HUES48 (cell line): ENCODE measurements around the gene MROH2A.

Source experiments
- H3K27ac ChIP-seq: one replicate; pipeline ENCODE4 v1.7.0; 2013; ENCODE audit warnings: low read depth, low read length, inconsistent platforms
- H3K27me3 ChIP-seq: 2 replicates; pipeline ENCODE4 v1.6.1; 2013; ENCODE audit warnings: mild to moderate bottlenecking, low read length; ENCODE audit not compliant: control insufficient read depth, insufficient read depth
- H3K36me3 ChIP-seq: 2 replicates; pipeline ENCODE4 v1.6.1; 2013; ENCODE audit warnings: low read length; ENCODE audit not compliant: control insufficient read depth, insufficient read depth
- H3K4me1 ChIP-seq: 2 replicates; pipeline ENCODE4 v1.6.1; 2013; ENCODE audit warnings: mild to moderate bottlenecking, low read length; ENCODE audit not compliant: control insufficient read depth, insufficient read depth
- H3K4me3 ChIP-seq: 2 replicates; pipeline ENCODE4 v1.5.1; 2013; ENCODE audit warnings: mild to moderate bottlenecking, low read depth, low read length
- H3K9ac ChIP-seq: 2 replicates; pipeline ENCODE4 v1.6.1; 2013; ENCODE audit warnings: mild to moderate bottlenecking, low read depth, low read length, moderate library complexity
- H3K9me3 ChIP-seq: 2 replicates; pipeline ENCODE4 v1.6.1; 2013; ENCODE audit warnings: low read length; ENCODE audit not compliant: control insufficient read depth, insufficient read depth

The MROH2A gene

DNA sequence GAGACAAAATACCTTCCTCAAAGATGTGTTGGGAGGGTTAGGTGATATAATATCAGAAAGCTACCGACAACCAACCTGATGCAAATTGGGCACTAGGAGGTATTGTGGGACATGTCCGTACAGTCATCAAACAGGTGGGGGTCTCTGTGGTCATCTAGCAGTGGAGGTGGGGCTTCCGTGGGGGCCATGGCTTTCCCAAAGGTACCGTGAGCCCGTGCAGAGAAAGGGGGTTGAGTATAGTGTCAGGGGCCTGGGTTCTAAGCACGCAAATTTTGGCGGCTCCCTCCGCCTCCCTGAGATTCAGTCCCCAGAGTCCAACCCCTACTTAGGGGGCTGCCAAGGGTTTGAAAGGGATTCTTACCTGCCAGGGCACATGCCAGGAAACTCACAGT, 43.6 kb downstream of the MROH2A start:
- H3K27me3 ChIP-seq = no peaks in the 10 kb centered on the region

GRCh38 chr2:233822101-233822771, 44.1 kb downstream of the MROH2A start:
- Histone ChIP-seq H3K9me3 (no peaks in the 10 kb centered on the region), H3K27ac (no peak overlapping the region), H3K36me3 (no peaks in the 10 kb centered on the region), H3K4me3 (no peak overlapping the region), H3K9ac (no peak overlapping the region), H3K27me3 (no peaks in the 10 kb centered on the region), H3K4me1 (no peaks in the 10 kb centered on the region)

More for the DNA sequence above, 43.6 kb downstream of the MROH2A start:
- no peak overlapping the region for H3K27ac ChIP-seq
- H3K4me1 ChIP-seq = no peaks in the 10 kb centered on the region
- no peaks in the 10 kb centered on the region for H3K9me3 ChIP-seq
- no peak overlapping the region for H3K4me3 ChIP-seq
- H3K9ac ChIP-seq = no peak overlapping the region
- H3K36me3 ChIP-seq = no peaks in the 10 kb centered on the region

GRCh38 chr2:233822781-233823730, 44.9 kb downstream of the MROH2A start:
- Histone ChIP-seq H3K36me3 (no peaks in the 10 kb centered on the region), H3K9me3 (no peaks in the 10 kb centered on the region), H3K4me3 (no peak overlapping the region), H3K27me3 (no peaks in the 10 kb centered on the region), H3K27ac (no peak overlapping the region), H3K4me1 (no peaks in the 10 kb centered on the region), H3K9ac (no peak overlapping the region)

DNA sequence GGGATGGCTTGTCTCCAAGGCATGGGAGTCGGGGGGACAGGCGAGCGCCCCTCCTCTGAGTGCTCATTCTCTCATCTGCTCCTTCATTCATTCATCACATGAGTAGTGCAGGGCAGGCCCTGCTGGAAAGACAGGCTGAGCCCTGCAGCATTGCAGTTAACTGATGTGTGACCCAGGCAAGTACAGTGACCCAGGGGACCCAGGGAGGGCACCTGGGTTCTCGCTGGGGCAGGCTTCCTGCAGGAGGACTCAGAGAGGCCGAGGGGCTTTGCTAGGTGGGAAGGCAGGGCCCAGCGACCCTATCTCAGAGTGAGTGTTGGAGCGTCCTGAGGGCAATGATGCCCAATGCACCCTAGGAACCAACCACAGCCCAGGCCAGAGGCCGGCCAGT, 45.6 kb downstream of the MROH2A start:
- Histone ChIP-seq H3K27me3 (no peaks in the 10 kb centered on the region), H3K36me3 (no peaks in the 10 kb centered on the region), H3K4me3 (no peak overlapping the region), H3K27ac (no peak overlapping the region), H3K4me1 (no peaks in the 10 kb centered on the region), H3K9me3 (no peaks in the 10 kb centered on the region), H3K9ac (no peak overlapping the region)

DNA sequence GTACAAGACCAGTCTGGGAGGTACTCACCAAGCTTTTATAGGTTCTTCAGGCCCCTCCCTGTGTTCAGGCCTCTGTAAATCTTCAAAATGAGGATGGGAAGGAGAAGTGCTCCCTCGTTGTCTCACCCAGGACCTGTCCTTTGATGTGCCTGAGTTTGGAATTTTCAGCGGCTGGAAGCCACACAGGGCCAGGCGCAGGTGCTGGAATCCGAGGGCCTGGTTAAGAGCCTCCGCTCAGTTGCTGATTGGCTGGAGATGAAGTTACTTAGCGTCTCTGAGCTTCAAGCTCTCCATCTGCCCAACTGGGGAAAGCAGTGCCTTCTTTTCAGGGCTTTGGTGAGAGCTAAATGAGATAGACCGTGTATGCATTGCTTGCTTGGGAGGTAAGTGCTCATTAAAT, 46.2 kb downstream of the MROH2A start:
- Histone ChIP-seq H3K4me3 (no peak overlapping the region), H3K9me3 (no peaks in the 10 kb centered on the region), H3K27me3 (no peaks in the 10 kb centered on the region), H3K36me3 (no peaks in the 10 kb centered on the region), H3K27ac (no peak overlapping the region), H3K4me1 (no peaks in the 10 kb centered on the region), H3K9ac (no peak overlapping the region)

- Histone ChIP-seq H3K27me3 (no peaks in the 10 kb centered on the region), H3K4me3 (no peak overlapping the region), H3K36me3 (no peaks in the 10 kb centered on the region), H3K4me1 (peaks cover 4% of the 10 kb centered on the region; the same call in 1 of the 2 replicates), H3K9me3 (no peaks in the 10 kb centered on the region), H3K9ac (no peak overlapping the region), H3K27ac (no peak overlapping the region)
Measured at GRCh38 chr2:233828546-233829192, 50.5 kb downstream of the MROH2A start.

DNA sequence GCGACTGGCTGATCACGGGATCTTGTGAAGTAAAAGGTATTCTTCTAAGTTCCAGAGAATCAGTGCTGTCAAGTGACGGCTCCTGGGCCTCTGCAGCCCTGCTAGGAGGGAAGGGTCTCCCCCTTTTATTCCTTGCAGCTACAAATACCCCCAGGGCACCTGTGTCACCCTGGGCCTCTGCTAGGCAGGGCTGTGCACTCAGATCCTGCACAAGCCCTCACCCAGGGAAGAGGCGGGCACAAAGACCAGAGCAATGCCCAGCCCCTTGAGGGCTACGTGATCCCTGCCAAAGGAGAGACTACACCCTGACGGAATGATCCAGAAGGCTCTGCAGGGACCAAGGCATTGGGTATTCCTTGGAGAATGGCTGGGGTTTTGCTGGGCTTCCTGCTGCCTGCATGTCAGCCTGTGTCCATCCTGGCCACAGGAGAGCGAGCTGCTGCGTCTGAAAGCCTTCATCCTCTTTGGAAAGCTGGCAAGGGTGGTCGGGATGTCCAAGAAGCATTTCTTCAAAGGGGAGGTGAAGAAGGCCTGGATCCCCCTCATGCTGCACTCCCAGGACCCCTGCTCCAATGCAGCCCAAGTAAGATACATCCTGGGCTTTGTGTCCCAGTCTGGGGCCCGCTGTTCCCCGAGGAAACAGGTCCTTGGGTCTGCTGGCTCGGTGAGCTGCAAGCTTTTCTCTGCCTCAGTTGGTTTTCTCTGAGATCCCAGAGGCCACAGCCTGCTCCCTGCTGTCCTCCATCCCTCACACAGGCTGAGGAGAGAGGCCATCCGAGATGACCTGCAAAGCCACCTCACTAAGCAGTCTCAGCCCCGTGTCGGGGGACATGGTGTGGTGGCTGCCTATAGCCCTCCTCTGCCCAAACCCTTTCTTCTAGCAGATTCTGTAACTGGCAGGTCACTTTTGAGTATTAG, 51.3 kb downstream of the MROH2A start:
- H3K9me3 ChIP-seq = no peaks in the 10 kb centered on the region
- no peak overlapping the region for H3K9ac ChIP-seq
- H3K27me3 ChIP-seq = no peaks in the 10 kb centered on the region
- peaks cover 7% of the 10 kb centered on the region for H3K36me3 ChIP-seq
- no peak overlapping the region for H3K27ac ChIP-seq
- H3K4me1 ChIP-seq = peaks cover 4% of the 10 kb centered on the region; the same call in 1 of the 2 replicates
- H3K4me3 ChIP-seq = no peak overlapping the region

DNA sequence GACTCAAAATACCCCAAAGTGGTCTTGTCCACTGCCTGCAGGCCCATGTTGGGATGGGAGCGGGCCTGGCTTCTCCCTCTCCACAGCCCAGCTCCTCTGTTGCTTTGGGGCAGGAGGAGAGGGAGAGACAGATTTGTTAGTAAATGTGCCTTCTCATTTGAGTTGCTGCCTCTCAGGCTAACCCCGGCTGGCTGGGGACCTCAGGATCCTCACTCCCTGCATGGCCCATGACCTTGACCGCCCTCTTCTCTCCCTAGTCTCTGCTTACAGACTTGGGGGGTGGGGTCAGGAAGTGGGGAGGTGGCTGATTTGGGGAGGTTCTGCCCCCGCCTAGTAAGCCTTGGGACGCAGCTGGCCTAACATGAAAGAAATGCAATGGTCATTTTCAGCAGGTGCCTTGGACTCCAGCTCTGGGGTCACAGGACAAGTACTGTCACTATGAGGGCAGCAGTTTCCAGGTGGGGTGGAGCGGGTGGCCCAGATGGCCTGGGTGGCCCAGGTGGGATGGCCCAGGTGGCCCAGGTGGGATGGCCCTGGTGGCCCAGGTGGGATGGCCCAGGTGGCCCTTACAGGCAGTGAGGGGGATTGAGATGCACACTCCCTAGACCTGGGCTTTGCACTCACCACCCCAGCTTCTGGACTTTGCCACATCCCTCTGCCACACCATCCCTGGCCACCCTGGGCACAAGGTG, 52.1 kb downstream of the MROH2A start:
- H3K9ac ChIP-seq = no peak overlapping the region
- peaks cover 4% of the 10 kb centered on the region; the same call in 1 of the 2 replicates for H3K4me1 ChIP-seq
- H3K4me3 ChIP-seq = no peak overlapping the region
- H3K9me3 ChIP-seq = no peaks in the 10 kb centered on the region
- H3K27ac ChIP-seq = no peak overlapping the region
- H3K36me3 ChIP-seq = peaks cover 15% of the 10 kb centered on the region
- H3K27me3 ChIP-seq = no peaks in the 10 kb centered on the region

- Histone ChIP-seq H3K9me3 (no peaks in the 10 kb centered on the region), H3K36me3 (peaks cover 24% of the 10 kb centered on the region), H3K4me3 (no peak overlapping the region), H3K4me1 (peaks cover 4% of the 10 kb centered on the region; the same call in 1 of the 2 replicates), H3K27me3 (no peaks in the 10 kb centered on the region), H3K9ac (no peak overlapping the region), H3K27ac (no peak overlapping the region)
Measured at GRCh38 chr2:233831011-233831721, 53.0 kb downstream of the MROH2A start.
